ENCODE measurements around the gene ZMPSTE24. TPM values are rescaled to one million over a fixed set of nuclear protein-coding genes. Genes with fewer than 3 reads are reported as not detected.

Gene ZMPSTE24
- total and polyA plus RNA-seq, 10 of the 15 experiments (the other 5 are each of a cell fraction or from before 2014, with no cell fraction given), result 21.5 to 84.4 (median 43.6) TPM

DNA sequence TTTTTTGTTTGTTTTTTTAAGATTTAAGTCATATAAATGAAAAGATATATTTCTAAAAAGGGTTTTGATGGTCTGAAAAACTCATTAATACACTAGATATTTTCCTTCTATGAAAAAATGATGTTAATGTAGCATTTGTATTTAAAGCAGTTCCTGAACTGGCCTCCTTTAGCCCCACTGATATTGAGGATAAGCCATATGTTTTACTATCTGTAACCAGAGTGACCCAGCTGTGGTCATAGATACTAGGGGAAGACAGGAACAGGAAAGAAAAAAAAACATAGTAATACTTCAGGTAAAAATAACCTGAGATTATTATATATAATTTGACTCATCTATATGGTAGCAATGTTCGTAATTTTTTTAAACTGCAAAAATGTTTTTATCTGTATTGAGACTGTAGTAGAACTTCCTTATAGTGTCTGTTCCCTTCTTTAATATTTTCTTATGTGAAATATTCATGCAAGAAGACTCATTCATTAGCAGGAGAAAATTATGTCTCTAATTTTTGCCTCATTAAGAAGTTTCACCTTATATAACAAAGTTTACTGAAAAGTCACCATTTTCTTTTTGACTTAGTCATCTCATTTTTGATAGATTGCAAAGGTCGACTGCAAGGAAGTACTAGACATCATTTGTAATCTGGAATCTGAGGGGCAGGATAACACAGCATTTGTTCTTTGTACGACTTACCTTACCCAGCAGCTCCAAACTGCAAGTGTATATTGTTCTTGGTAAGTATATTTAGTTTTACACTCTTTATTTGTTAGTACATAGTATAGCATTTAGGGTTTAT is 35.9 kb upstream of the ZMPSTE24 start:
- Histone ChIP-seq H2AFZ (ENCODE audit: control insufficient read depth, low read depth, low read length) (no peak overlapping the region), H3K4me1 (ENCODE audit: control insufficient read depth, insufficient read depth, low read length) (peaks cover 23% of the 10 kb centered on the region; the same call in 1 of the 2 replicates), H3K9ac (ENCODE audit: control insufficient read depth, insufficient read depth, low read length) (no peak overlapping the region), H3K27ac (ENCODE audit: control insufficient read depth, insufficient read depth) (no peak overlapping the region), H3K27me3 (replicated peaks in 1 of 2; ENCODE audit: control insufficient read depth in 2 of 2, insufficient read depth in 2 of 2, low read length in 1 of 2) (no peaks in the 10 kb centered on the region), H3K79me2 (ENCODE audit: control insufficient read depth, insufficient read depth, low read length) (no peaks in the 10 kb centered on the region), H3K4me2 (ENCODE audit: control insufficient read depth, insufficient read depth) (no peak overlapping the region), H3K9me3 (replicated peaks; ENCODE audit: control insufficient read depth, insufficient read depth, low read length) (no peaks in the 10 kb centered on the region; the same call in 2 of the 3 replicates), H4K20me1 (ENCODE audit: control insufficient read depth, insufficient read depth) (no peaks in the 10 kb centered on the region), H3K36me3 (ENCODE audit: control insufficient read depth in 2 of 2, insufficient read depth in 2 of 2, low read length in 1 of 2) (peaks cover 0 to 13% of the 10 kb centered on the region in 2 experiments), H3K4me3 (no peak overlapping the region)
- no peak for FAIRE-seq
- no TSS peak for BruUV-seq (replicated peaks)
- POLR2A ChIA-PET, result no interaction called here
- ATAC-seq, result no peak
- in situ Hi-C loops (cut with MboI) (no loop called here), intact Hi-C loops (cut with micrococcal nuclease; ENCODE audit: unreplicated experiment) (no loop called here)
- 75% methylated on average over 3 of the region's 3 CpGs for WGBS (ENCODE audit: insufficient coverage, insufficient replicate concordance, low lambda C conversion rate, missing lambda C conversion rate)
- no peak for DNase-seq (ENCODE audit: low read depth, low spot score)
- no peak for TF ChIP-seq MTA2 (IDR thresholded peaks at IDR 0.05; ENCODE audit: low read depth)
- TF ChIP-seq JUND (IDR thresholded peaks at IDR 0.05; ENCODE audit: low read depth, low read length), result no peak
- TF ChIP-seq POLR2AphosphoS5 (IDR thresholded peaks at IDR 0.05; ENCODE audit: low read length), result no peak
- TF ChIP-seq GABPA (IDR thresholded peaks at IDR 0.05; ENCODE audit: low read depth), result no peak
- TF ChIP-seq CHD4 (IDR thresholded peaks at IDR 0.05), result no peak
- no peak for TF ChIP-seq EP300 (IDR thresholded peaks at IDR 0.05; ENCODE audit: borderline replicate concordance in 1 of 2, control insufficient read depth in 1 of 2, low read depth in 2 of 2, low read length in 2 of 2)
- no peak for TF ChIP-seq BHLHE40 (IDR thresholded peaks at IDR 0.05; ENCODE audit: borderline replicate concordance in 1 of 2, low read depth in 2 of 2, low read length in 1 of 2)
- TF ChIP-seq SMAD1 (IDR thresholded peaks at IDR 0.05; ENCODE audit: low read depth, partially characterized antibody), result no peak
- TF ChIP-seq, protein P1, sequence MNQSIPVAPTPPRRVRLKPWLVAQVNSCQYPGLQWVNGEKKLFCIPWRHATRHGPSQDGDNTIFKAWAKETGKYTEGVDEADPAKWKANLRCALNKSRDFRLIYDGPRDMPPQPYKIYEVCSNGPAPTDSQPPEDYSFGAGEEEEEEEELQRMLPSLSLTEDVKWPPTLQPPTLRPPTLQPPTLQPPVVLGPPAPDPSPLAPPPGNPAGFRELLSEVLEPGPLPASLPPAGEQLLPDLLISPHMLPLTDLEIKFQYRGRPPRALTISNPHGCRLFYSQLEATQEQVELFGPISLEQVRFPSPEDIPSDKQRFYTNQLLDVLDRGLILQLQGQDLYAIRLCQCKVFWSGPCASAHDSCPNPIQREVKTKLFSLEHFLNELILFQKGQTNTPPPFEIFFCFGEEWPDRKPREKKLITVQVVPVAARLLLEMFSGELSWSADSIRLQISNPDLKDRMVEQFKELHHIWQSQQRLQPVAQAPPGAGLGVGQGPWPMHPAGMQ (IDR thresholded peaks at IDR 0.05; ENCODE audit: borderline replicate concordance), result no peak
- no peak for TF ChIP-seq HCFC1 (IDR thresholded peaks at IDR 0.05; ENCODE audit: low read length)
- TF ChIP-seq ATF7 (IDR thresholded peaks at IDR 0.05; ENCODE audit: low read depth), result no peak
- TF ChIP-seq PAX8 (IDR thresholded peaks at IDR 0.05), result no peak
- TF ChIP-seq MYB (IDR thresholded peaks at IDR 0.05; ENCODE audit: borderline replicate concordance, low read depth, low read length), result no peak
- SMC1A ChIA-PET (ENCODE audit: uncharacterized antibody, unreplicated experiment), result interaction anchor here (1.0 to 1.2 kb wide), 2 partner anchors 19 to 21 kb away, joined by 3 read pairs; no protein-coding TSS in a partner anchor
- RAD21 ChIA-PET (ENCODE audit: unreplicated experiment), result interaction anchor here (1.2 kb wide), 1 partner anchor 10 kb away, joined by 4 read pairs; no protein-coding TSS in a partner anchor
- CTCF ChIA-PET, result interaction anchor here (0.7 kb wide), 1 partner anchor 10 kb away, joined by 3 read pairs; no protein-coding TSS in a partner anchor
